Transverse colon (tissue), 4 donors: ENCODE results near the gene DNAJA3. TPM values are rescaled to one million over a fixed set of nuclear protein-coding genes. Genes with fewer than 3 reads are reported as not detected.

ENCODE experiments used
- DNase-seq: peaks from one replicate; pipeline ENCODE4 v3.0.0-alpha.2; 2019
- H3K27ac ChIP-seq, 4 donors: fragments of 200-600 bp; sonication (generic); 2 replicates each; pipeline ENCODE4 v1.5.1; 2016 to 2018; ENCODE audit warnings: inconsistent platforms in 4 of 4
- H3K27me3 ChIP-seq: fragments of 200-600 bp; sonication (generic); 2 replicates; pipeline ENCODE4 v1.5.1; 2017; ENCODE audit warnings: inconsistent platforms
- H3K36me3 ChIP-seq, 4 donors: fragments of 200-600 bp; sonication (generic); 2 replicates each; pipeline ENCODE4 v1.5.1; 2017 to 2019; ENCODE audit warnings: inconsistent platforms in 4 of 4
- H3K4me1 ChIP-seq, 4 donors: fragments of 200-600 bp; sonication (generic); 2 replicates each; pipeline ENCODE4 v1.5.1; 2017 to 2020; ENCODE audit warnings: inconsistent platforms in 4 of 4
- H3K4me3 ChIP-seq, 4 donors: fragments of 200-600 bp; sonication (generic); 1 replicate in 1 of 4; 2 replicates in 3 of 4; pipeline versions ENCODE4 v1.5.1 to v1.6.1; 2017 to 2019; ENCODE audit warnings: inconsistent platforms in 4 of 4
- H3K9me3 ChIP-seq, 2 donors: fragments of 200-600 bp; sonication (generic); 2 replicates each; pipeline ENCODE4 v1.5.1; 2017 to 2019; ENCODE audit warnings: inconsistent platforms in 2 of 2
- EP300 ChIP-seq: sonication (generic); formaldehyde crosslinking; IDR thresholded peaks from one replicate; pipeline ENCODE4 v1.6.1; 2017; ENCODE audit warnings: antibody characterized with exemption, low read depth
- POLR2A ChIP-seq: fragments of 450-650 bp; IDR thresholded peaks from one replicate; pipeline ENCODE4 v1.6.1; 2016; ENCODE audit warnings: antibody characterized with exemption, mild to moderate bottlenecking, moderate library complexity
- POLR2AphosphoS5 ChIP-seq, 3 donors: sonication (generic); formaldehyde crosslinking; IDR thresholded peaks; one replicate each; pipeline ENCODE4 v1.6.1; 2016; ENCODE audit warnings: antibody characterized with exemption in 3 of 3
- WGBS, 2 donors: methylation state at CpG; one replicate each; pipeline ENCODE4 v1.1.5; 2018; ENCODE audit warnings: low coverage in 1 of 2; 5-methylcytosine and 5-hydroxymethylcytosine counted together
- in situ Hi-C, 4 donors: fragments of 200-750 bp; cut with MboI; loops; one replicate each; pipeline versions ENCODE4 v1.15.0 to v1.15.1; 2017; ENCODE audit warnings: low sequenced_read_pairs in 3 of 4, low pct_ligation_motif_present in 1 of 4, low pct_unique_long_range_greater_than_20kb in 1 of 4
- intact Hi-C: fragments of 100-400 bp; cut with DNase I; formaldehyde crosslinking; loops from one replicate; pipeline ENCODE4 v1.15.1; 2023; ENCODE audit warnings: low total_unique reads
- total RNA-seq, 4 donors: library from RNA; depleted of rRNA; stranded (reverse); fragments of >200 nt; gene quantifications; one replicate each; pipeline ENCODE4 v1.1.0, GENCODE V29; 2016
- TF ChIP-seq, protein P1 (sequence below), 5 experiments: fragments of 200-600 bp in 3 of 5; fragments of 450-650 bp in 2 of 5; sonication (generic) in 3 of 5; IDR thresholded peaks; 1 replicate in 2 of 5; 2 replicates in 3 of 5; pipeline ENCODE4 v1.5.1; 2016 to 2017; ENCODE audit warnings: antibody characterized with exemption in 5 of 5, inconsistent platforms in 3 of 5, mild to moderate bottlenecking in 2 of 5, moderate library complexity in 1 of 5

Gene DNAJA3
- total RNA-seq, 4 donors from 2014 or later: 49.0 to 126 (median 75.5) TPM

- Histone ChIP-seq H3K4me1 (peaks cover 0 to under 1% (median 0%) of the 10 kb centered on the region in 4 donors), H3K9me3 (no peaks in the 10 kb centered on the region), H3K27ac (no peak overlapping the region), H3K27me3 (no peaks in the 10 kb centered on the region), H3K4me3 (no peak overlapping the region), H3K36me3 (peaks cover 0 to 18% (median 2%) of the 10 kb centered on the region in 4 donors)
- TF ChIP-seq POLR2AphosphoS5 (IDR thresholded peaks at IDR 0.05) (no peak), POLR2A (no peak), EP300 (no peak)
- TF ChIP-seq, protein P1, sequence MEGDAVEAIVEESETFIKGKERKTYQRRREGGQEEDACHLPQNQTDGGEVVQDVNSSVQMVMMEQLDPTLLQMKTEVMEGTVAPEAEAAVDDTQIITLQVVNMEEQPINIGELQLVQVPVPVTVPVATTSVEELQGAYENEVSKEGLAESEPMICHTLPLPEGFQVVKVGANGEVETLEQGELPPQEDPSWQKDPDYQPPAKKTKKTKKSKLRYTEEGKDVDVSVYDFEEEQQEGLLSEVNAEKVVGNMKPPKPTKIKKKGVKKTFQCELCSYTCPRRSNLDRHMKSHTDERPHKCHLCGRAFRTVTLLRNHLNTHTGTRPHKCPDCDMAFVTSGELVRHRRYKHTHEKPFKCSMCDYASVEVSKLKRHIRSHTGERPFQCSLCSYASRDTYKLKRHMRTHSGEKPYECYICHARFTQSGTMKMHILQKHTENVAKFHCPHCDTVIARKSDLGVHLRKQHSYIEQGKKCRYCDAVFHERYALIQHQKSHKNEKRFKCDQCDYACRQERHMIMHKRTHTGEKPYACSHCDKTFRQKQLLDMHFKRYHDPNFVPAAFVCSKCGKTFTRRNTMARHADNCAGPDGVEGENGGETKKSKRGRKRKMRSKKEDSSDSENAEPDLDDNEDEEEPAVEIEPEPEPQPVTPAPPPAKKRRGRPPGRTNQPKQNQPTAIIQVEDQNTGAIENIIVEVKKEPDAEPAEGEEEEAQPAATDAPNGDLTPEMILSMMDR (IDR thresholded peaks at IDR 0.05): no peak
- no peak for DNase-seq
- intact Hi-C loops (no loop called here), in situ Hi-C loops (no loop called here)
- WGBS, 2 donors: 92 to 98% methylated on average over 6 to 16 of the region's 16 CpGs
Observed at GRCh38 chr16:4467916-4468315, 42.2 kb downstream of the DNAJA3 start.

DNA sequence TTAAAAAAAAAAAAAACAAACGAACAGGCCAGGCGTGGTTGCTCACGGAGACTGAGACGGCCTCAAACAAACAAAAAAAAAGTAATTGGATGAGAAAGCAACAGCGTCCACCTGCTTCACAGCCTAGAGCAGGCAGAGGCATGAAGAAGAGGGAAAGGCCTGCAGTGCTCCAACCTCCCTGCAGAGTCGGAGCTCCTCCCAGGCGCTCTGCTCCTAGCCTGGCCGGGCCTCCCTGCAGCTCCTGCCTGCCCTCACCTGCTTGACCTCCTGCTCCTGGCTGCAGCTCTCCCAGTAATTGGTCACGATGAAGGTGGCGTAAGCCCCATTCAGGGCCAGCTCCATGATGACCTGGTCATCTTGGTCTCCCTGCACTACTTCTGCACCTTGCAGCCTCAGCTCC, 43.3 kb downstream of the DNAJA3 start:
- peaks cover 0 to 14% (median 2%) of the 10 kb centered on the region in 4 donors for H3K36me3 ChIP-seq
- H3K9me3 ChIP-seq: no peaks in the 10 kb centered on the region
- TF ChIP-seq EP300: no peak
- TF ChIP-seq, protein P1 (IDR thresholded peaks at IDR 0.05): no peak
- TF ChIP-seq POLR2AphosphoS5 (IDR thresholded peaks at IDR 0.05): no peak
- TF ChIP-seq POLR2A: no peak
- H3K4me3 ChIP-seq: no peak overlapping the region
- H3K27me3 ChIP-seq: no peaks in the 10 kb centered on the region
- intact Hi-C loops: no loop called here
- peaks cover 0 to 11% (median 8%) of the 10 kb centered on the region in 4 donors for H3K4me1 ChIP-seq
- no peak overlapping the region for H3K27ac ChIP-seq
- WGBS, 2 donors: 89 to 90% methylated on average over 2 to 10 of the region's 10 CpGs
- no peak for DNase-seq
- in situ Hi-C loops: no loop called here

DNA sequence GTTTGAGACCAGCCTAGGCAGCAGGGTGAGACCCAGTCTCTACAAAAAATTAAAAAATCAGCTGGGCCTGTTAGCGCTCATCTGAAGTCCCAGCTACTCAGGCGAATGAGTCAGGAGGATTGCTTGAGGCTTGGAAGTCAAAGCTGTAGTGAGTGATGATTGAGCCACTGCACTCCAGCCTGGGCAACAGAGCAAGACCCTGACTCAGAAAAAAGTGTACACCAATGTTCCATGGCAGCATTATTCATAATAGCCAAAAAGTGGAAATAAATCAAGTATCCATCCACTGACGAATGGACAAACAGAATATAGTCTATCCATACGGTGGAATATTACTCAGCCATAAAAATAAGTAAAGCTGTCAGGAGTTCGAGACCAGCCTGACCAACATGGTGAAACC, 46.2 kb downstream of the DNAJA3 start:
- Histone ChIP-seq H3K9me3 (no peaks in the 10 kb centered on the region), H3K27ac (no peak overlapping the region), H3K36me3 (peaks cover 0 to 6% (median 0%) of the 10 kb centered on the region in 4 donors), H3K4me3 (no peak overlapping the region), H3K27me3 (no peaks in the 10 kb centered on the region), H3K4me1 (peaks cover 0 to 25% (median 18%) of the 10 kb centered on the region in 4 donors)
- DNase-seq: no peak
- in situ Hi-C loops (no loop called here), intact Hi-C loops (no loop called here)
- WGBS, 2 donors: 93 to 96% methylated on average over 3 to 5 of the region's 5 CpGs
- TF ChIP-seq POLR2A (no peak), EP300 (no peak), POLR2AphosphoS5 (IDR thresholded peaks at IDR 0.05) (no peak)
- TF ChIP-seq, protein P1 (IDR thresholded peaks at IDR 0.05): no peak

DNA sequence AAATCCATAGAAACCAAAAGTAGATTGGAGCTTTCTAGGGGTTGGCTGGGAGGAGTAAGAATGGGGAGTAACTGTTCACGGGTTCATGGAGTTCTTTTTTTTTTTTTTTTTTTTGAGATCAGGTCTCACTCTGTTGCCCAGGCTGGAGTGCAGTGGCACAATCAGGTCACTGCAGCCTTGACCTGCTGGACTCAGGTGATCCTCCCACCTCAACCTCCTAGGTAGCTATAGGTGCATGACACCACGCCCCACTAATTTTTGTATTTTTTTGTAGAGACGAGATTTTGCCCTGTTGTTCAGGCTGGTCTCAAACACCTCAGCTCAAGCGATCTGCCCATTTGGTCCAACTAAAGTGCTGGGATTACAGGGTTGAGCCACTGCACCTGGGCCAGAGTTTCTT, 47.2 kb downstream of the DNAJA3 start:
- WGBS, 2 donors: 67 to 75% methylated on average over 3 to 4 of the region's 4 CpGs
- peaks cover 0 to 29% (median 20%) of the 10 kb centered on the region in 4 donors for H3K4me1 ChIP-seq
- H3K36me3 ChIP-seq: peaks cover 0 to 6% (median 0%) of the 10 kb centered on the region in 4 donors
- no peaks in the 10 kb centered on the region for H3K27me3 ChIP-seq
- H3K9me3 ChIP-seq: no peaks in the 10 kb centered on the region
- no peak for DNase-seq
- intact Hi-C loops: no loop called here
- TF ChIP-seq EP300 (no peak), POLR2AphosphoS5 (IDR thresholded peaks at IDR 0.05) (no peak), POLR2A (no peak)
- TF ChIP-seq, protein P1 (IDR thresholded peaks at IDR 0.05): no peak
- H3K27ac ChIP-seq: no peak overlapping the region
- in situ Hi-C loops: no loop called here
- H3K4me3 ChIP-seq: no peak overlapping the region
